ENCODE measurements around the gene GARRE1.

DNA sequence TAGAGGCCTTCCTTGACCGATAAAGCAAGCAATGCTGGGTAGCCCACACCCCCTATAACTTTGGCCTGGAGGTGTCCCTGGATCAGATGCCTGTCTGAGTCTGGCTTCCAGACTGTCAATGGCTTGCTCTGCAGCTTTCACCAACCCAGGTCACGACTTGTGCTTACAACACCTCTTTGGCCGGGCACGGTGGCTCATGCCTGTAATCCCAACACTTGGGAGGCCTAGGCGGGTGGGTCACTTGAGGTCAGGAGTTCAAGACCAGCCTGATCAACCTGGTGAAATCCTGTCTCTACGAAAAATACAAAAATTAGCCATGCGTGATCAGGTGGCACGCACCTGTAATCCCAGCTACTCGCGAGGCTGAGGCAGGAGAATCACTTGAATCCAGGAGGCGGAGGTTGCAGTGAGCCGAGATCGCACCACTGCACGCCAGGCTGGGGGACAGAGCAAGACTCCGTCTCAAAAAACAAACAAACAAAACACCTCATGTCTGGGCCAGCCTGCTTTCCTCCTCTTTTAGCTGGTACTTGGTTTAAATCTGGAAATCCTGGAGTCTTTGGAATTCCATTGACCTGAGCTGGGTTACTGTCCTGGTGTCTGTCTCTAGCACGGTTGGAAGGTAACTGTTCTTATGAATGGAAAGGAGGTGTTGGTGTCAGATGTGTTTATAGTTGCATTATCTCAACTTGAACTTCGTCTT, 10.3 kb upstream of the GARRE1 start:
- TF ChIP-seq, protein P1, sequence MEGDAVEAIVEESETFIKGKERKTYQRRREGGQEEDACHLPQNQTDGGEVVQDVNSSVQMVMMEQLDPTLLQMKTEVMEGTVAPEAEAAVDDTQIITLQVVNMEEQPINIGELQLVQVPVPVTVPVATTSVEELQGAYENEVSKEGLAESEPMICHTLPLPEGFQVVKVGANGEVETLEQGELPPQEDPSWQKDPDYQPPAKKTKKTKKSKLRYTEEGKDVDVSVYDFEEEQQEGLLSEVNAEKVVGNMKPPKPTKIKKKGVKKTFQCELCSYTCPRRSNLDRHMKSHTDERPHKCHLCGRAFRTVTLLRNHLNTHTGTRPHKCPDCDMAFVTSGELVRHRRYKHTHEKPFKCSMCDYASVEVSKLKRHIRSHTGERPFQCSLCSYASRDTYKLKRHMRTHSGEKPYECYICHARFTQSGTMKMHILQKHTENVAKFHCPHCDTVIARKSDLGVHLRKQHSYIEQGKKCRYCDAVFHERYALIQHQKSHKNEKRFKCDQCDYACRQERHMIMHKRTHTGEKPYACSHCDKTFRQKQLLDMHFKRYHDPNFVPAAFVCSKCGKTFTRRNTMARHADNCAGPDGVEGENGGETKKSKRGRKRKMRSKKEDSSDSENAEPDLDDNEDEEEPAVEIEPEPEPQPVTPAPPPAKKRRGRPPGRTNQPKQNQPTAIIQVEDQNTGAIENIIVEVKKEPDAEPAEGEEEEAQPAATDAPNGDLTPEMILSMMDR (IDR thresholded peaks at IDR 0.05), result no peak
- no peak for TF ChIP-seq POLR2AphosphoS2 (conservative IDR thresholded peaks at IDR 0.05; ENCODE audit: low read length)

All from A549 (cell line).